GM12878 (cell line): ENCODE results near the gene PPP2R5C. TPM values are rescaled to one million over a fixed set of nuclear protein-coding genes. Genes with fewer than 3 reads are reported as not detected.
A peak's percentile ranks its signal among the peaks of the same experiment; 100 is the strongest.

Source experiments
- CBFB ChIP-seq: IDR thresholded peaks from 2 replicates; pipeline ENCODE4 v1.6.1; 2016; ENCODE audit warnings: antibody characterized with exemption, low read depth
- CEBPB ChIP-seq, 2 experiments: fragments of 150-350 bp in 1 of 2; IDR thresholded peaks; 2 replicates each; pipeline ENCODE4 v1.6.1; 2012 to 2014; ENCODE audit warnings: low read depth in 2 of 2, low read length in 2 of 2, borderline replicate concordance in 1 of 2, inconsistent platforms in 1 of 2
- CHD2 ChIP-seq: IDR thresholded peaks from 2 replicates; pipeline ENCODE4 v1.6.1; 2011; ENCODE audit warnings: low read depth, low read length, improper control_type of control experiment, borderline replicate concordance
- CHD4 ChIP-seq: fragments of 200-600 bp; sonication (generic); IDR thresholded peaks from 2 replicates; pipeline ENCODE4 v1.6.1; 2016; ENCODE audit warnings: mild to moderate bottlenecking
- EED ChIP-seq: sonication (generic); IDR thresholded peaks from 2 replicates; pipeline ENCODE4 v1.6.1; 2016; ENCODE audit warnings: antibody characterized with exemption, low read depth
- EP300 ChIP-seq, 2 experiments: fragments of 150-350 bp in 1 of 2; IDR thresholded peaks; 2 replicates each; pipeline ENCODE4 v1.6.1; 2011 to 2012; ENCODE audit warnings: low read depth in 2 of 2, low read length in 2 of 2, borderline replicate concordance in 1 of 2, improper control_type of control experiment in 1 of 2, inconsistent platforms in 1 of 2; ENCODE audit not compliant: control insufficient read depth in 1 of 2
- EZH2 ChIP-seq: IDR thresholded peaks from 2 replicates; pipeline ENCODE4 v1.6.1; 2012; ENCODE audit warnings: low read depth, mild to moderate bottlenecking, control low read depth, inconsistent platforms, low read length, borderline replicate concordance; ENCODE audit not compliant: control insufficient read depth
- GATAD2B ChIP-seq: fragments of 450-650 bp; conservative IDR thresholded peaks from 2 replicates; pipeline ENCODE4 v1.6.1; 2017; ENCODE audit warnings: low read depth, mild to moderate bottlenecking, moderate library complexity
- HCFC1 ChIP-seq: fragments of 150-350 bp; IDR thresholded peaks from 2 replicates; pipeline ENCODE4 v1.6.1; 2014; ENCODE audit warnings: low read length
- IRF4 ChIP-seq: IDR thresholded peaks from 2 replicates; pipeline ENCODE4 v1.6.1; 2011; ENCODE audit warnings: low read depth, low read length
- RCOR1 ChIP-seq: conservative IDR thresholded peaks from 2 replicates; pipeline ENCODE4 v1.6.1; 2012; ENCODE audit warnings: low read depth, low read length, improper control_type of control experiment
- SIN3A ChIP-seq: IDR thresholded peaks from 2 replicates; pipeline ENCODE4 v1.6.1; 2012; ENCODE audit warnings: low read depth, low read length, improper control_type of control experiment
- SMAD5 ChIP-seq: IDR thresholded peaks from 2 replicates; pipeline ENCODE4 v1.6.1; 2016; ENCODE audit warnings: antibody characterized with exemption, low read depth
- TCF7 ChIP-seq: IDR thresholded peaks from 2 replicates; pipeline ENCODE4 v1.6.1; 2014; ENCODE audit warnings: antibody characterized with exemption, borderline replicate concordance
- YBX1 ChIP-seq: fragments of 450-650 bp; IDR thresholded peaks from 2 replicates; pipeline ENCODE4 v1.6.1; 2016; ENCODE audit warnings: antibody characterized with exemption
- YY1 ChIP-seq: IDR thresholded peaks from 2 replicates; pipeline ENCODE4 v1.6.1; 2011; ENCODE audit warnings: low read depth, mild to moderate bottlenecking, low read length
- ZBED1 ChIP-seq: IDR thresholded peaks from 2 replicates; pipeline ENCODE4 v1.6.1; 2016; ENCODE audit warnings: borderline replicate concordance
- ZNF622 ChIP-seq: fragments of 450-650 bp; IDR thresholded peaks from 2 replicates; pipeline ENCODE4 v1.6.1; 2017; ENCODE audit warnings: mild to moderate bottlenecking, inconsistent platforms
- polyA plus RNA-seq, 11 experiments: library from polyadenylated mRNA; depleted of rRNA in 4 of 11; unstranded in 6 of 11; stranded (reverse) in 5 of 11; fragments of >200 nt; fragmentation: Nextera tagmentation in 4 of 11; fragmentation: Illumina TruSeq in 1 of 11; extraction: Ambion mirVana in 4 of 11; extraction: Trizol in 1 of 11; gene quantifications; 1 replicate in 1 of 11; 2 replicates in 10 of 11; pipeline versions ENCODE4 v1.2.1 to v1.2.3, GENCODE V29; 2011 to 2016; ENCODE audit warnings: inconsistent platforms in 2 of 11, missing spikeins in 2 of 11, low read depth in 1 of 11
- total RNA-seq, 4 experiments: library from RNA; depleted of rRNA in 3 of 4; stranded (reverse); fragments of >200 nt in 3 of 4; fragmentation: Illumina TruSeq in 1 of 4; extraction: Trizol in 1 of 4; gene quantifications; 2 replicates each; pipeline versions ENCODE4 v1.2.1 to v1.2.3, GENCODE V29; 2013 to 2021
- TF ChIP-seq, protein P1 (sequence below): fragments of 450-650 bp; IDR thresholded peaks from 2 replicates; pipeline ENCODE4 v1.6.1; 2014; ENCODE audit warnings: mild to moderate bottlenecking
- TF ChIP-seq, protein P2 (sequence below): IDR thresholded peaks from 2 replicates; pipeline ENCODE4 v1.6.1; 2012; ENCODE audit warnings: low read depth, low read length, improper control_type of control experiment
- TF ChIP-seq, protein P3 (sequence below): fragments of 150-350 bp; IDR thresholded peaks from 2 replicates; pipeline ENCODE4 v1.6.1; 2014; ENCODE audit warnings: mild to moderate bottlenecking, low read depth, low read length
- TF ChIP-seq, protein P4 (sequence below): IDR thresholded peaks from 2 replicates; pipeline ENCODE4 v1.6.1; 2012; ENCODE audit warnings: improper control_type of control experiment, low read depth, low read length; ENCODE audit not compliant: insufficient replicate concordance

Gene PPP2R5C
- total and polyA plus RNA-seq, 10 of the 15 experiments (the other 5 are each of a cell fraction or from before 2014, with no cell fraction given), result 106 to 199 (median 144) TPM

DNA sequence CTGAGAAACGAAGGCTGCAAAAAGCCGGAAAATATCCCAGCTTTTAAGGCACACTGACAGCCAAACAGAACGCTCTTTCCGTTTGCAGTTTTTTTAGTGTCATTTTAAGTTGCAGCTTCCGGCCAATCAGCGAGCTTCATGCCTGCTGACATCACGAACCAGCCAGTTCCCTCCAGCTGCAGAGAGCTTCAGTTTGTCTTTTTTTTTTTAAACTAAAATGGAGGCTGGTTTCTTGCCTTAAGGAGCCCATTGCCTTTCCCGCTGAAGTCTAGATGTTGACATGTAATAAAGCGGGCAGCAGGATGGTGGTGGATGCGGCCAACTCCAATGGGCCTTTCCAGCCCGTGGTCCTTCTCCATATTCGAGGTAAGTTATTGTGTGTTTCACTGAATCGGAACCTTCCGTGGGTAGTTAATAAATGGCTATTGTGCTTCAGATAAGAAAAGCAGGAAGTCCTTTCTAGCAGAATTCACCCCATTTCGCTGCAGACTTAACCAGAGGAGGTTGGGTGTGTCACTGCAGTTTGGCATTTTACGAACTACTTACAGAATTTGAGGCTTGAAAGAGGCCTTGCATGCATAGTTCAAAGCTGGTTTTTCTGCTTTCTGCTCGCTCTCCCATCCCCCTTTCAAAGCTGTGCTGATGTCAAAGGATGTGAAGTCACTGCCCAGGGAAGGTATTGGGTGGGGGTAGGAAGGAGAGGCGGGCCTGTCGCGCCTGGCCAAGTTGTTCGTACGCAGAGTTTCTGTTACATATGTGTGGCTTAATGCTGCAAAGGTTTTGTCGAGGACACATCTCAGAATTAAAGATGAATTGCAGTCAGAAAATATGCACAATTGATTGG is 48.4 kb downstream of the PPP2R5C start (continued):
- TF ChIP-seq, protein P1, sequence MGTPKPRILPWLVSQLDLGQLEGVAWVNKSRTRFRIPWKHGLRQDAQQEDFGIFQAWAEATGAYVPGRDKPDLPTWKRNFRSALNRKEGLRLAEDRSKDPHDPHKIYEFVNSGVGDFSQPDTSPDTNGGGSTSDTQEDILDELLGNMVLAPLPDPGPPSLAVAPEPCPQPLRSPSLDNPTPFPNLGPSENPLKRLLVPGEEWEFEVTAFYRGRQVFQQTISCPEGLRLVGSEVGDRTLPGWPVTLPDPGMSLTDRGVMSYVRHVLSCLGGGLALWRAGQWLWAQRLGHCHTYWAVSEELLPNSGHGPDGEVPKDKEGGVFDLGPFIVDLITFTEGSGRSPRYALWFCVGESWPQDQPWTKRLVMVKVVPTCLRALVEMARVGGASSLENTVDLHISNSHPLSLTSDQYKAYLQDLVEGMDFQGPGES, result no peak
- TF ChIP-seq GATAD2B (peak; percentile 80), ZNF622 (no peak), TCF7 (no peak), ZBED1 (peak; percentile 50; the same call in 1 of the 2 replicates), EZH2 (no peak), CHD2 (peak; percentile 94), YY1 (peak; percentile 93), HCFC1 (no peak), CEBPB (IDR thresholded peaks at IDR 0.05; ENCODE audit: borderline replicate concordance in 1 of 2, low read depth in 2 of 2, low read length in 2 of 2) (peak in 1 of 2 experiments; percentile 16; a peak in 1 of 4 replicates), YBX1 (no peak), CBFB (peak; percentile 66; the same call in 1 of the 2 replicates), SIN3A (peak; percentile 78; the same call in 1 of the 2 replicates), SMAD5 (peak; percentile 67; the same call in 1 of the 2 replicates), RCOR1 (no peak), CHD4 (no peak), EED (no peak), EP300 (IDR thresholded peaks at IDR 0.05; ENCODE audit: borderline replicate concordance in 1 of 2, control insufficient read depth in 1 of 2, low read depth in 2 of 2, low read length in 2 of 2) (peak; percentile 61 to 82; a peak in 3 of 4 replicates), IRF4 (peak; percentile 3; the same call in 1 of the 2 replicates)
- TF ChIP-seq, protein P2, sequence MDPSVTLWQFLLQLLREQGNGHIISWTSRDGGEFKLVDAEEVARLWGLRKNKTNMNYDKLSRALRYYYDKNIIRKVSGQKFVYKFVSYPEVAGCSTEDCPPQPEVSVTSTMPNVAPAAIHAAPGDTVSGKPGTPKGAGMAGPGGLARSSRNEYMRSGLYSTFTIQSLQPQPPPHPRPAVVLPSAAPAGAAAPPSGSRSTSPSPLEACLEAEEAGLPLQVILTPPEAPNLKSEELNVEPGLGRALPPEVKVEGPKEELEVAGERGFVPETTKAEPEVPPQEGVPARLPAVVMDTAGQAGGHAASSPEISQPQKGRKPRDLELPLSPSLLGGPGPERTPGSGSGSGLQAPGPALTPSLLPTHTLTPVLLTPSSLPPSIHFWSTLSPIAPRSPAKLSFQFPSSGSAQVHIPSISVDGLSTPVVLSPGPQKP, result peak; percentile 66
- TF ChIP-seq, protein P3, sequence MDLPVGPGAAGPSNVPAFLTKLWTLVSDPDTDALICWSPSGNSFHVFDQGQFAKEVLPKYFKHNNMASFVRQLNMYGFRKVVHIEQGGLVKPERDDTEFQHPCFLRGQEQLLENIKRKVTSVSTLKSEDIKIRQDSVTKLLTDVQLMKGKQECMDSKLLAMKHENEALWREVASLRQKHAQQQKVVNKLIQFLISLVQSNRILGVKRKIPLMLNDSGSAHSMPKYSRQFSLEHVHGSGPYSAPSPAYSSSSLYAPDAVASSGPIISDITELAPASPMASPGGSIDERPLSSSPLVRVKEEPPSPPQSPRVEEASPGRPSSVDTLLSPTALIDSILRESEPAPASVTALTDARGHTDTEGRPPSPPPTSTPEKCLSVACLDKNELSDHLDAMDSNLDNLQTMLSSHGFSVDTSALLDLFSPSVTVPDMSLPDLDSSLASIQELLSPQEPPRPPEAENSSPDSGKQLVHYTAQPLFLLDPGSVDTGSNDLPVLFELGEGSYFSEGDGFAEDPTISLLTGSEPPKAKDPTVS, result 0 out of 2 replicates have a peak, but pooled peaks have one; percentile 10
- TF ChIP-seq, protein P4, sequence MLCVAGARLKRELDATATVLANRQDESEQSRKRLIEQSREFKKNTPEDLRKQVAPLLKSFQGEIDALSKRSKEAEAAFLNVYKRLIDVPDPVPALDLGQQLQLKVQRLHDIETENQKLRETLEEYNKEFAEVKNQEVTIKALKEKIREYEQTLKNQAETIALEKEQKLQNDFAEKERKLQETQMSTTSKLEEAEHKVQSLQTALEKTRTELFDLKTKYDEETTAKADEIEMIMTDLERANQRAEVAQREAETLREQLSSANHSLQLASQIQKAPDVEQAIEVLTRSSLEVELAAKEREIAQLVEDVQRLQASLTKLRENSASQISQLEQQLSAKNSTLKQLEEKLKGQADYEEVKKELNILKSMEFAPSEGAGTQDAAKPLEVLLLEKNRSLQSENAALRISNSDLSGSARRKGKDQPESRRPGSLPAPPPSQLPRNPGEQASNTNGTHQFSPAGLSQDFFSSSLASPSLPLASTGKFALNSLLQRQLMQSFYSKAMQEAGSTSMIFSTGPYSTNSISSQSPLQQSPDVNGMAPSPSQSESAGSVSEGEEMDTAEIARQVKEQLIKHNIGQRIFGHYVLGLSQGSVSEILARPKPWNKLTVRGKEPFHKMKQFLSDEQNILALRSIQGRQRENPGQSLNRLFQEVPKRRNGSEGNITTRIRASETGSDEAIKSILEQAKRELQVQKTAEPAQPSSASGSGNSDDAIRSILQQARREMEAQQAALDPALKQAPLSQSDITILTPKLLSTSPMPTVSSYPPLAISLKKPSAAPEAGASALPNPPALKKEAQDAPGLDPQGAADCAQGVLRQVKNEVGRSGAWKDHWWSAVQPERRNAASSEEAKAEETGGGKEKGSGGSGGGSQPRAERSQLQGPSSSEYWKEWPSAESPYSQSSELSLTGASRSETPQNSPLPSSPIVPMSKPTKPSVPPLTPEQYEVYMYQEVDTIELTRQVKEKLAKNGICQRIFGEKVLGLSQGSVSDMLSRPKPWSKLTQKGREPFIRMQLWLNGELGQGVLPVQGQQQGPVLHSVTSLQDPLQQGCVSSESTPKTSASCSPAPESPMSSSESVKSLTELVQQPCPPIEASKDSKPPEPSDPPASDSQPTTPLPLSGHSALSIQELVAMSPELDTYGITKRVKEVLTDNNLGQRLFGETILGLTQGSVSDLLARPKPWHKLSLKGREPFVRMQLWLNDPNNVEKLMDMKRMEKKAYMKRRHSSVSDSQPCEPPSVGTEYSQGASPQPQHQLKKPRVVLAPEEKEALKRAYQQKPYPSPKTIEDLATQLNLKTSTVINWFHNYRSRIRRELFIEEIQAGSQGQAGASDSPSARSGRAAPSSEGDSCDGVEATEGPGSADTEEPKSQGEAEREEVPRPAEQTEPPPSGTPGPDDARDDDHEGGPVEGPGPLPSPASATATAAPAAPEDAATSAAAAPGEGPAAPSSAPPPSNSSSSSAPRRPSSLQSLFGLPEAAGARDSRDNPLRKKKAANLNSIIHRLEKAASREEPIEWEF, result no peak
